GM19452 (cell line): ENCODE measurements around the gene PROZ.
"Not testable (repeated sequence)": the region's sequence is repeated elsewhere in the genome, so short reads cannot be mapped to it uniquely, and the experiment has no call there.

Experiments used
- ATAC-seq: cut with Tn5 transposase; IDR thresholded peaks from one replicate; pipeline ENCODE4 v1.9.1; 2021; ENCODE audit not compliant: unreplicated experiment

PROZ gene

DNA sequence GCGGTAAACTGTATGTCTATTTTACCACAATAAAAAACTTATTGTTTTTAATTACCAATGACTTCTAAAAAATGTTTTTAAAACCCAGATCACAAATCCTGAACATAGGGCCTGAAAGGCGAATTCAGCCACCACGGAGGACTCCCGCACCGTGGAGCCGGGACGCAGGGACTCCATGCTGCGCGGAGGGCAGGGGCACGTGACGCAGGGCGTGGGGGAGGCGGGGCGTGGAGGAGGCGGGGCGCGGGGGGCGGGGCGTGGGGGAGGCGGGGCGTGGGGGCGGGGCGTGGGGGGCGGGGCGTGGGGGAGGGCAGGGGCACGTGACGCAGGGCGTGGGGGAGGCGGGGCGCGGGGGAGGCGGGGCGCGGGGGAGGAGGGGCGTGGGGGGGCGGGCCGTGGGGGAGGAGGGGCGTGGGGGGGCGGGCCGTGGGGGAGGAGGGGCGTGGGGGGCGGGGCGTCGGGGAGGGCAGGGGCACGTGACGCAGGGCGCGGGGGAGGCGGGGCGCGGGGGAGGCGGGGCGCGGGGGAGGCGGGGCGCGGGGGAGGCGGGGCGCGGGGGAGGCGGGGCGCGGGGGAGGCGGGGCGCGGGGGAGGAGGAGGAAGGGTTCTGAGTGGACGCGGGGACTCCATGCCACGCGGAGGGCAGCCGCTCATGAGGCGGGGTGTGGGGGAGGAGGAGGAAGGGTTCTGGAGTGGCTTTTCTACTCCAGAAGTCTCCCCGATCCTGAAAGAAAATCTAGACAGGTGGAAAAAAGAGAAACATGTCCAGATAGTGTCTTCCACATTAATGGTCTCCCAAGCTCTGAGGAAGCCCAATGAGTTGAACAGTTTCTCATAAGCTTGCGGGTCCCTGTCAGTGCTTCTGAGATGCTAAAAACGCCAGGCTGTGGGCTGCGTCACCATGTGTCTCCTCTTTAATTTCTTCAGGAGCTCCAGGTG, 4.4 kb upstream of the PROZ start:
- ATAC-seq = no peak

DNA sequence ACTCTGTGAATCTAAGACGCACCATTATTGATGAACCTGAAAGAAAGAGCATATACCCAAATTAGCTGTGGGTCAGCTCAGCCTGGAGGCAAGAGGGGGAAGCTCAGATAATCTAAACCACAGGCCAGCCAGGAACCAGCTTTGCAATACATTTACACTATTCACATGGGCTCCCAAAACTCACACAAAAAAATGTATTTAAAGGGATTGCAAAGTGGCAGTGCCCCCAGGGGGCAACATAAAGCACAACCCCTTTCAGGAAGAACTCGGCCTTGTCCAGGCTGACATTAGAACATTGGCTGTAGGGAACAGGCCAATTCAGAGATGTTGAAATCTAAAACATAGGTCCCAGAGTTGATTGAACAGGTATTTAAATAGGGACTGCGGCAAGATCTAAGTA, 3.2 kb upstream of the PROZ start:
- ATAC-seq = no peak

DNA sequence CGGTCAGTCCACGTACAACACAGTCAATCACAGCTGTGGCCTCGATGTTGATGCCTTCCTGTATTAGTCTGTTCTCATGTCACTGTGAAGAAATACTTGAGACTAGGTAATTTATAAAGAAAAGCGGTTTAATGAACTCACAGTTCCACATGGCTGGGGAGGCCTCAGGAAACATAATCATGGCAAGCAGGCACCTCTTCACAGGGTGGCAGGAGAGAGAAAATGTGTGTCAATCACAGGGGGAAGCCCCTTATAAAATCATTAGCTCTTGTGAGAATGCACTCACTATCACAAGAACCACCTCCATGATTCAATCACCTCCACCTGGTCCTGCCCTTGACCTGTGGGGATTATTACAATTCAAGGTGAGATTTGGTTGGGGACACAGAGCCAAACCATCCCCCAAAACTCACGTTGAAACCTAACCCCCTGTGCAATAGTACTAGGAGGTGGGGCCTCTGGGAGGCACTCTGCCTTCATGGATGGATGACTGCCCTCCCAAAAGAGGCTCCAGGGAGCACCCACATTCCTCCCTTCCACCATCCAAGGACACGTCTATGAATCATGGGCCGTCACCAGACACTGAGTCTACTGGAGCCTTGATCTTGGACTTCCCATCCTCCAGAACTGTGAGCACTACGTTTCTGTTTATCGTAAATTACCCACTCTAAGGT, 2.3 kb upstream of the PROZ start:
- no peak for ATAC-seq

DNA sequence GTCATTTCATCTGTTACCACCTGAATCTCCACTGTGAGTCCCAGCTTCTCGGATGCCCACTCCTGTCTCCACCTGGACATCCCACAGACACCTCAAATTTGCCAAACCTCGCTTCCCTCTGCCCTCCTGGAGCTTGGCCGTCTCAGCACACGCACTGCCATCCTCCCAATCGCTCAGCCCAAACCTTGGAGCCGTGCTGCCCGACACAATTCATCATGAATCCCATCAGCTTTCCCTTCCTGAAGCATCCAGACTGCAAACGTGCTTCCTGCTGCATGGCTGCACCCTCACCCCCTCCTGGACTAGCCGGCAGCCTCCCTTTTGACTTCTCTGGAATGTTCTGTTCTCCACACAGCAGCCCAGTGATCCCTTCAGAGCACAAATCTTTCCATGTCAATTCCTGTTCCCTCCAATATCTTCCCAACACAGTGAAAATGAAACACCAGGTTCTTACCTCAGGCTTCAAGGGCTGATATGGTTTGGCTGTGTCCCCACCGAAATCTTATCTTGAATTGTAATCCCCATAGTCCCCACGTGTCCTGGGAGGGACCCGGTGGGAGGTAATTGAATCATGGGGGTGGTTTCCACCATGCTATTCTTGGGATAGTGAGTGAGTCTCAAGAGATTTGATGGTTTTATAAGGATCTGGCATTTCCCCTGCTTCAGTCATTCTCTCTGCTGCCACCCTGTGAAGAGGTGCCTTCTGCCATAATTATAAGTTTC, 1.1 kb upstream of the PROZ start:
- ATAC-seq = no peak

DNA sequence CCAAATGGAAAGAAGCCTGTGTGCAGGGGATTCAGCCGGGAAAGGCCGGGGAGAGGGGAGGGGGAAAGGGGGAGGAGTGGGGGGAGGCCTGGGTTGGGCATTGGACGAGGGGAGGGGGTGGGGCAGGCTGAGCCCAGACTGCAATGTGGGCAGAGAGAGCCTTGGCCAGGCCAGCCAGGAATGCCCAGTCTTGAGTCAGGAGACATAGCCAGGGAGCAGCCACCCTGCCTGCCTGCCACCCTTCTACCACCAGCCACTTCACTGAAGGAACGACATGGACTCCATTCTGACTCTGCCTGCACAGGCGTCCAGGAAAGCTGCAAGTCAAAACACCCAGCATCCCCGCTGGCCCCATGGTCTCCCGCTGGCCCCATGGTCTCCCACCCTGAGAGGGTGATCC, 498 bp downstream of the PROZ start:
- ATAC-seq = no peak

DNA sequence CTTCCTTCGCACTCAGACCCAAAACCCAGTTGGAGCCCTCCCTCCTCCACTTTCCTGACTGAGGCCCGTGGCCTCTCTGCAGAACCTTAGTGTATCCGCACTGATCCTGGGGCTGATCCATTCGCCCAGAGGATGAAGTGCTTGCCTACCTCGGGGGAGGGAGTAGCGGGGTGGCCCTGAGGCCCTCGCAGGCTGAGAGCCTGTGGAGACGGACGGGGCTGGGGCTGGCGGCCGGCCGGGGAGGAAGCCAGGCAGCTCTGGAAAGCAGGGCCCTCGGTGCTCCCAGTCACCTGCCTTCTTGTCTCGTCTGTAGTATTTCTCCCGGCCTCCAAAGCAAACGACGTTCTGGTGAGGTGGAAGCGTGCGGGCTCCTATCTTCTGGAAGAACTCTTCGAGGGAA, 1.3 kb downstream of the PROZ start:
- no peak for ATAC-seq

DNA sequence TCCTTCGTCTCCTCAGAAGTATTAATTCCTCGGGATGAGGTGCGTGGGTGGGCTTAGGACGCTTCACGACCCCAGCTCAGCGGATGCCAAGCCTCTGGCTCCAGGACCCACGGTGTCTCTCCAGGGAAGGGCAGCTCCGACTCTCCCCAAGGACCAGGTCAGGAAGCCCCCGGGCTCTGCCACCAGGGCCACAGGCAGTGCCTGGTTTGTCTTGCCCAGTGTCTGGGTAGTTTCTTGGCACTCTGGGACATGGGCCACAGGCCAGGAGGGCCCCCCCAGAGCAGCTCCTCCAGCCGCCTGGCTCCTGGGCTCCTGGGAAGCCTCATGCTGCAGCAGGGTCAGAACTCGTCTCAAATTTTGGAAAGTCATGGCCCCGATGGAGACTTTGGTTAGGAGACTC, 2.5 kb downstream of the PROZ start:
- ATAC-seq = no peak

DNA sequence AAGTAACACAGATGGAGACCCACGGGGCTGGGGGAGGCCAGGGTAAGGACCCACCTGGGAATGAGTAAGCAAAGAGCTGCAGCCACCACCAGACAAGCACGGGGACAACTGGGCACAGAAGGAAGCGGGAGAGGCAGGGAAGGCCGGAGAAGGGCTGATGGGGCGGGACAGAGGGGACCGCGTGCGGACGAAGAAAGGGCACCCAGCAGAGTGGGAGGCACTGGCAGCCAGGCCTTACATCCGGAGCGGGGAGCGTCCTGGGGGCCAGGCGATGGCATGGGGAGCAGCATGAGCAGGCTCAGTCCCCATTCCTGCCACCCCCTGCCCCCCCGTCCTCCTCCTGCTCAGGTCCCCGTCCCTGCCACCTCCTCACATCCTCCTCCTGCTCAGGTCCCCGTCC, 3.0 kb downstream of the PROZ start:
- no peak for ATAC-seq

DNA sequence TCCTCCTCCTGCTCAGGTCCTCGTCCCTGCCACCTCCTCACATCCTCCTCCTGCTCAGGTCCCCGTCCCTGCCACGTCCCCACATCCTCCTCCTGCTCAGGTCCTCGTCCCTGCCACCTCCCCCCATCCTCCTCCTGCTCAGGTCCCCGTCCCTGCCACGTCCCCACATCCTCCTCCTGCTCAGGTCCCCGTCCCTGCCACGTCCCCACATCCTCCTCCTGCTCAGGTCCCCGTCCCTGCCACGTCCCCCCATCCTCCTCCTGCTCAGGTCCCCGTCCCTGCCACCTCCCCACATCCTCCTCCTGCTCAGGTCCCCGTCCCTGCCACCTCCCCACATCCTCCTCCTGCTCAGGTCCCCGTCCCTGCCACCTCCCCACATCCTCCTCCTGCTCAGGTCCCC, 3.5 kb downstream of the PROZ start:
- not testable (repeated sequence) for ATAC-seq

DNA sequence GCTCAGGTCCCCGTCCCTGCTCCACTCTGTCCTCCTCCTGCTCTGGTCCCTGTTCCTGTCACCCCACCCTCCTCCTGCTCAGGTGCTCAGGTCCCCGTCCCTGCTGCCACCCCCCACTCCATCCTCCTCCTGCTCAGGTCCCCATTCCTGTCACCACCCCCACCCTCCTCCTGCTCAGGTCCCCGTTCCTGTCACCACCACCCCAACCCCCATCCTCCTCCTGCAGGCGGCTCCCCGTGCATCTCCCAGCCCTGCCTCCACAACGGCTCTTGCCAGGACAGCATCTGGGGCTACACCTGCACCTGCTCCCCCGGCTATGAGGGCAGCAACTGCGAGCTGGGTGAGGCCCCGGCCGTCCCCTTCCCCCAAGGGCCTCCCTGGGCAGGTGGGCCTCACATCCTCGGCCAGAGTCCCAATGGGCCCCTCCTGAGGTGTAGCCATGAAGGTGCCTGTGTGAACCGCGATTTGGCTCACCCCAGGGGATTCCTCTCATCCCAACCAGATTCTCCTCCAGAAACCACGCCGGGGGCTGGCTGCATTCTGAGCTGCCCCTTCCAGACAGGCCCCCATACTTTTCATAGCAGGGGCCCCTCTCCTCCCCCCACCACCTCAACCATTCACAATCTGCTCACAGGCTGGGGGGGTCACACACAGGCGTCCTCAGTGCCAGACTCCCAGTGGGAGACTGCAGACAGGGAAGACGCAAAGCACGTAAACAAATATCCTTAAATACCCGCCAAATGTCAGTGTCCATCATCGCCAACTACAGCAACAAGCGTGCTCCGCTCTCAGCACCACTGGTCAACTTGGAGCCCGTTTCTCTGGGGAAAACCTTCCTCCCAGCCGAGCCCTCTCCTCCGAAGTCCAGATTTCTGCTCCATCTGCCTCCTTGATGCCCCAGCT, 4.6 kb downstream of the PROZ start:
- ATAC-seq = no peak

DNA sequence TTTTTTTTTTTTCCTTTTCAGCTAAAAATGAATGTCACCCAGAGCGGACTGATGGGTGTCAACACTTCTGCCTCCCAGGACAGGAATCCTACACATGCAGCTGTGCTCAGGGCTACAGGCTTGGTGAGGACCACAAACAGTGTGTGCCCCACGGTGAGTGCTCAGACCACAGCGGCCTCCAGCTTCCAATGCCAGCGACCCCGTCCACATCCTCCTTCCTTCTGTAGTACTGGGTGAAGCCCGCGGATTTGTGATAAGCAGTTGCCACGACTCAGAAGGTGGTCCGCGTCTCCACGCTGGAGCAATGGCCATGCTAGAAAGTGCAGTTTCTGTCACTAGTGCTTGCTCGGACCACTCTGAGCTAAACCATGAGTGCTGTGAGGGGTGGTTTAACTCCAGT, 6.0 kb downstream of the PROZ start:
- ATAC-seq = no peak

DNA sequence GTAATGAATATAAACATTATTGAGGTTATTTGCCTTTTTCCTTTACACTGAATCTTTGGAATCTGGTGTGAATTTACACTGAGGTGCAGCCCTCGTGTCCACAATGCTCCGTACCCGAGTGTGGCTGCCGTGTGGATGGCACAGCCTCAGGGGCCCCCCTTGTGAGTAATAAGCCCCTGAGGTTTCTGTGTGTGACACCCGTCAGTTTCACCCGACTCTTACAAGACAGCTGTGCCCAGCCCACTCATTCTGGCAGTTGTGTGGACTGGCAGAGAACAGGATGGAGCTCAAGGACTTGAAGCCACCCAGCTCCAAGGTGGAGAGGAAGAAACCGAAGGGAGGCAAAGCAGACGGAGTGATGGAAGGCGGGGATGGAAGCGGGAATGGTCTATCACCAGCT, 7.8 kb downstream of the PROZ start:
- ATAC-seq = no peak

DNA sequence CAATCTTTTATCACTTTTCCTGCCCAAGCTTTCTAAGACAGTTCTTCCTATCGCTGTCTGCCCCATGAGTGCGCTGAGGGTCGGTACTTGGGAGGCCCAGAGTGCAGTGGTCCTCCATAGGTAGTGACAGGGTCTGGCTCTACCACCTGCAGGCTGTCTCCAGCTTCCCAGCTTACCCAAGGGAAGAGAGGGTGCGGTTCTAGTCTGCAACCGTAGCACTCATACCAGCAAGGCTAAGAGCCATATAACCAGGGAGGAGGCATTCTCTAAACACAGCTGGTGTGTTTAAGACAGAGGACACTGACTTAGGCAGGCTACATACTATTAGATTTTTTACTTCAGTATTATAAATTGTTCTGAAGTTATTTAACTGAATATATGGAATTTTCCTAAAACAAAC, 8.2 kb downstream of the PROZ start:
- ATAC-seq = no peak

DNA sequence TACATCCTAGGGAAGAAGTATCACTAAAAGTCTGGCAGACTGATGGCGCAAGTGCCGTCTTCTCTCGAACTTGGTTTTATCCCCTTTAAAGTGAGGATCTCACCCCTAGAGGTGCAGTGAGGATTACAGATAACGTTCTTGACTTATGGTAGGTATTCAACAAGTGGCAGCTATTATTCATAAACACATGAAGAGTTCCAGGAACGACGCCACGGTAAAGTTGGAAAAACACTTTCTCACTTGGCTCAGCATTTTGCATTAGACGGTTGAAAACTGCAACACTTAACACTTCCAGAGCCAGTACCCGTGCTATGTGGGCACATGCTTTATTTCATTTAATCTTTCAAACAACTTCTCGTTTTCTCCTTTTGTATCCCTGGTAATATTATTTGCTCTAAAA, 8.7 kb downstream of the PROZ start:
- no peak for ATAC-seq

DNA sequence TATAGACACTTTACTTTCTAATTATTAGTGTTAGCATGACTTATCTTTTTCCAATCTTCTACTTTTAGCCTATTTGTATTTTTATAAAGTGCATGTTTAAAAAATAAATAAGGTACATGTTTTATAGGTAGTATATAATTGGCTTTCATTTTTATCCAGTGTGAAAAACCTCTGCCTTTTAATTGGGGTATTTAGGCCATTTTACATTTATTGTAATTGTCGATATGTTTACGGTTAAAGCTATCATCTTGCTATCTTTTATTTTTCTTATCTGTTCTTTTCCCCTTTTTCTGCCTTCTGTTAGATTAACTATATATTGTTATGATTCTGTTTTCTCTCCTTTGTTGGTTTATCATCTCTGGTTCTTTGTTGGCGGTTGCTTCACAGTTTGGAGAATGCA, 9.1 kb downstream of the PROZ start:
- ATAC-seq = no peak

DNA sequence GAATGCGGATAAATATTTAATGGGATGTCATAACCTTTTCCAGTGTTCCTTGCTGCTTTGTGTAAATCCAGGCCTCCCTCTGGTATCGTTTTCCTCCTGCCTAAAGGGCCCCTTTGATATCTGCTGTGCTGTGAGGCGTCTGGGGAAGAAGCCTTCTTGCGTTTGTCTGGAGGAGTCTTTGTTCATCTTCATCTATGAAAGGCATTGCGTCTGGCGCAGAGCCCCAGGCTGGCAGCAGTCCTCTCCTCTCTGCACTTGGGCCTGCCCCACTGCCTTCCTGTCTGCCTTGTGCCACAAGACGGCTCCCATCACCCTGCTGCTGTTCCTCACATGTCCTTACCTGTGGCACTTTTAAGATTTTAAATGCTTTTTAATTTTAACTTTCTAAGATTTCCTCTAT, 9.8 kb downstream of the PROZ start:
- ATAC-seq = no peak

DNA sequence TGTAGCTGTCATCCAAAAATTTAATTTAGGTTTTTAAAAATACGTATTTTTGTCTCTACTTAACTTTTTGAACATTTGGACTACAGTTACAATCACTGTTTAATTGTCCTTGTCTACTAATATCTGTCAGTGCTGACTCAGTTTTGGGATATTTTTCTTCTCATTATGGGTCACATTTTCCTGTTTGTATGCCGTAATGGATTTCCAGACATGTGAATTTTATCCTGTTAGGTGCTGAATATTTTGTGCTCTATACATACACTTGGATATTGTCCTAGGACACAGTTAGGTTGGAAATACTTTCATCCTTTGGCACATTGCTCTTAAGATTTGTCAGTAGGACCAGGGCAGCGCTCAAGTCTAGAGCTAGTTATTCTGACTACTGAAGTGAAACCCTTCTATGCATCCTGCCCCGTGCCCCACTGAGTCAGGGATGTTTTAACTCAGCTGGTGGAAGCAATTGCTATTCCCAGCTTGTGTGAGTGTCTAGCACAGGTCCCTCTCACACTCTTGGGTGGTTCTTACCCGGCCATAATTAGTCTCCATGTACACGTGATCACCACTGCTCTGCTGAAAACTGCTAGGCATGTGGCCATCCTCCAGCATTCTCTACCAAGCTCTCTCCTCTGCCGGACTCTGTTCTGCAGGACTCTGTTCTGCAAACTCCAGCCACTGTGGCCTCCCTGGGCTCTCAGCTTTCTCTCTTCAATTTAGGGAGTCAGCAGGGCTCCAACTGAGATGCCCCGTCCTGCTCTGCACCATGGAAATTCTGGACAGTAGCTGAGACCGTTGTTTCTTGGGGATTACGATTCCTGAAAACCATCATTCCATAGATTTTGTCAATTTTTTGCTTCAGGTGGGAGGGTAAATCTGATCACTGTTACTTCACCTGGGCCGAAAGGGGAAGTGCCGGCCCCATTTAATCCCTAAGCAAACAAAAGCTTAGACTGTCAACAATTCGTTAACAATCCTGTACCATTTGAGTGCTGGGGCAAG, 11.1 kb downstream of the PROZ start:
- ATAC-seq = no peak

DNA sequence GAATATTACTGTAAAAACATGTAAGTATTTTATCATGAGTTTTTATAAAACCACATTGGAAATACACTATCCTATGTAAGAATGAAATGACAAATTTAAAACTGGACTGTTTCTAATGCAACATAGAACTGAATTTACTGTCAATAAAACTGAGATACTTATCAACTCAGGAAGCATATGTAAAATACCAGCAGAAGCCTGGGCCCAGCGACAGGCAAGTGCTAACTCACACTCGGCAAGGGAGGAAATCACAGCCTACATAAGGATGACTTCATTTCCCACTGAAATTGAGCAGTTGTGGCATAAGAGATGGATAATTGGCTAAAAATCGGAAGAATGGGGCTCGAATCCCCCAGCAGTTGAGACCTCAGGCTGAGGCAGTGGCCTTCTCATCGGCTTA, 12.1 kb downstream of the PROZ start:
- no peak for ATAC-seq

DNA sequence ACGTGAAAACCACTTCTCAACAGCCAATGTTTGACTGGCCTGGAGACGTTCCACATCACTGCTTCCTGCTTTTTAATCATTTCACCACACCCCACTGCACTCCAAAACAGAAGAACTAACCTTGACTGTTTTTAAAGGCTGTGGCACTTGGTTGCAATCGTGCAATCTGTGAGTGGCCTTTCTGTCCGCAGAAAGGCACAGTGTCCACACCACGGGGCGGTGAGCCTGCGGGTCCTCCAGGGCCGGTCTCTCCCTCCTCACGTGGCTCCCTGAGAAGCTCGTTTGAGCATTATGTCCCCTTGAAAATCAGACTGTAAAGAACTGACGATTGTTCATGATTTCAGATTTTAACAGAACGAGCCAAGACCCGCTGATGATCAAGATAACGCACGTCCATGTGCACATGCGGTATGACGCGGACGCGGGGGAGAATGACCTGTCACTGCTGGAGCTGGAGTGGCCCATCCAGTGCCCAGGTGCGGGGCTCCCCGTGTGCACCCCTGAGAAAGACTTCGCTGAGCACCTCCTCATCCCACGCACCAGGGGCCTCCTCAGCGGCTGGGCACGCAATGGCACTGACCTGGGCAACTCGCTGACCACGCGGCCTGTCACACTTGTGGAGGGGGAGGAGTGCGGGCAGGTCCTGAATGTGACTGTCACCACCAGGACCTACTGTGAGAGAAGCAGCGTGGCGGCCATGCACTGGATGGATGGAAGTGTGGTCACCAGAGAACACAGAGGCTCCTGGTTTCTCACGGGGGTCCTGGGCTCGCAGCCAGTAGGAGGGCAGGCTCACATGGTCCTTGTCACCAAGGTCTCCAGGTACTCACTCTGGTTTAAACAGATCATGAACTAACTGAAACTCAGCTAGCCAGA, 13.0 kb downstream of the PROZ start:
- ATAC-seq = no peak
